HG03045 (cell line): Measurements from ENCODE around the gene EEFSEC.
"Not testable (repeated sequence)": the region's sequence is repeated elsewhere in the genome, so short reads cannot be mapped to it uniquely, and the experiment has no call there.

ENCODE experiments used
- ATAC-seq: cut with Tn5 transposase; IDR thresholded peaks from one replicate; pipeline ENCODE4 v1.9.1; 2021; ENCODE audit warnings: mild to moderate bottlenecking, moderate library complexity; ENCODE audit not compliant: unreplicated experiment

The EEFSEC gene

DNA sequence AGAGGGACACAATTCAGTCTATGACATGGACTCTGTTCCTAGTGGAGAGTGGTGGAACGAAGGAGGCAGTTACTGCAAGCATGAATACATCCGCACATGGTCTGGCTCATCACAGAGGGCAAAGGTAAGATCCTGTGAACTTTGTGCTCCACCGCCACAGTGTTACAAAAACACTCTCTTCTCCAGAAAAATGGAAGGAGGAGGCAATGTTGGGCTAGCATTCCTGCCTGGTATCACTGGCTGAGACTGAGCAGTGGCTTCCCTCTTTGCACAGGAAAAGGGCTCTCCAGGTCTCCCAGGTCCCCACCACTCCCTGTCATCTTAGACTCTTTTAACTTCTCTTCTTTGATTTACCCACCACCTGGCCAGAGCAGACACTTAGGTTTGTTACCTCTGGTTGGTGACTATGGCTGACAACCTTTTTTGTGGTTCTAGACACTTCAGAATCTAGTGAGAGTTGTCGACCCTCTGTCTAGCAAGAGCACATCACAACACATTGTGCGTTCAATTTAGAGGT lies 1.5 kb upstream of the EEFSEC start:
- ATAC-seq = no peak

DNA sequence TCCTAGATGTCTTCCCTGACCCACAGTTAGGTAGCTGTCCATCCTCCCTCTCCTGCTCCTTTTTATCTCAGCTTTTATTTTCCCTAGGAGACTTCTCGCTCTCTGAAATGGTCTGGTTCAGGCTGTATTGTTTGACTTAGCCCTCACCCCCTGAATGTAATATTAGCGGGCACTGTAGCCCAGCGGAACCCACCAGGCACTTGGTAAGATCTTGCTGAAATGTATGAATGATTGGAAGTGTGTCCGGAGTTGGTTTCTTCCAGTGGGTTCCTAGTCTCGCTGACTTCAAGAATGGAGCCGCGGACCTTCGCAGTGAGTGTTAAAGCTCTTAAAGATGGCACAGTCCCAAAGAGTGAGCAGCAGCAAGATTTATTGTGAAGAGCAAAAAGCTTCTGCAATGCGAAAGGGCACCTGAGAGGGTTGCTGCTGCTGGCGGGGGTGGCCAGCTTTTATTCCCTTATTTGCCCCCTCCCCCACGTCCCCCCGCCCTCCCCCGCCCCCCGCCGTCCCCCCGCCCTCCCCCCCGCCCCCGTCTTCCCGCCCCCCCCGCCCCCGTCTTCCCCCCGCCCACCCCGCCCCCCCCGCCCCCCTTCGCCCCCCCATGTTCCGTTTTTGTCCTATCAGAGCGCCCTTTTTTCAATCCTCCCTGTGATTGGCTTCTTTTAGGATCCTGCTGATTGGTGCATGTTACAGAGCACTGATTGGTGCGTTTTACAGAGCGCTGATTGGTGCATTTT lies 694 bp upstream of the EEFSEC start:
- no peak for ATAC-seq

DNA sequence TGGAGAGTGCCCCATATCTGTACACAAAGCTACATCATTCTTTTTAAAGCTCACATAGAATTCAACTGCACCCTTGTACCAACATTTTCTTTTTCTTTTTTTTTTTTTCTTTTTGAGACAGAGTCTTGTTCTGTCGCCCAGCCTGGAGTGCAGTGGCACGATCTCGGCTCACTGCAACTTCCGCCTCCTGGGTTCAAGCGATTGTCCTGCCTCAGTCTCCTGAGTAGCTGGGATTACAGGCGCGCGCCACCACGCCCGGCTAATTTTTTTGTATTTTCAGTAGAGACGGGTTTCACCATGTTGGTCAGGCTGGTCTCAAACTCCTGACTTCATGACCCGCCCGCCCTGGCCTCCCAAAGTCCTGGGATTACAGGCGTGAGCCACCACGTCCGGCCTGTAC lies 1.1 kb downstream of the EEFSEC start:
- ATAC-seq = not testable (repeated sequence)

GRCh38 chr3:128155616-128156360 lies 2.5 kb downstream of the EEFSEC start:
- ATAC-seq = no peak

DNA sequence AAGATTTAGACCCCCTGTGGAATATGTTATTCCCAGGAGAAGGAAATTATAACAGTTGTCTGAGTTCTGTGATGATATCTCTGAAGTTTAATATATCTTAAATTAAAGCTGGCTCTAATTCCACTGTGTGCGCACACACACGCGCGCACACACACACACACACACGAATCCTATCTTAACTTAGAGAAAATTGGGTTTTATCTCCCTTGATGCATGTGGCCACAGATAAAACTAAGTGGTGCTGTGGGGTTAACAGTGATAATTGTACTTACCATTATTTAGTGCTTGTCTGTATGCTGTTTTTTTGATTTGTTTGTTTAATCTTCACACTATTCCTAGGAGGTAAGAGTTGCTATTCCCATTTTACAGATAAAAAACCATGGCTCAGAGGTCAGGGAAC lies 7.4 kb downstream of the EEFSEC start:
- no peak for ATAC-seq

DNA sequence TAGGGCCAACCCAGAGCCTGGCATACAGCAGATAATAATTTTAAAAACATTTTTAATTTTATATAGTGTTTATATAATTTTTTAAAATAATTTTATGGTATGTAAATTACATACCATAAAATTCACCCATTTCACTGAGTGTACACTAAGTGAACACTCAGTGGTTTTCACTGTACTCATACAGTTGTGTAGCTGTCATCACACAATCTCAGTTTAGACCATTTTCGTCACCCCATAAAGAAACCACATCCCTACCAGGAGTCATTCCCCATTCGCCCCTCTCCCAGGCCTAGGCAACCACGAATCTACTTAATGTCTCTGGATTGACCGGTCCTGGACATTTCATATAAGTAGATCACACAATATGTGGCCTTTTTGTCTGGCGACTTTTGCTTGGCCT lies 10.2 kb downstream of the EEFSEC start:
- ATAC-seq = no peak

DNA sequence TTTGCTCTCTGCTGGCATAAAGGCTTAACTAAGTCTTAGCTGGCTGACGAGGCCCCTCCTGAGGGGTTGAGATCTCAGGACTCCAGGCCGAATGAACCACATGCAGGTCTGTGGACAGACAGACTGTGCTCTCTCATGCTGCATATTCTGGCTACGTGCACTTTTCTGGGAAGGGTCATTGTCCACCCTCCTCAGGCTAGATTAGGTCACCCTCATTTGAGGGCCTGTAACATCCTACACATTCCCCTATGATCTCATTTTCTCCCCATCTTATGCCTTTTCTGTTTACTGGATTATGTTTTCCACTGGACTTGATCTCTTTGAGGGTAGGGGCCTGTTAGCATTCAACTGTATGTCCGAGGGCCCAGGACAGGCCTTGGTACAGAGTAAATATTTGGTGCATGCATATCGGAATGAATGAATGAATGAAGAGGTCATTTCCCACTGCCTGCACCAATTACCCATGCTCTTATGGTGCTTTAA lies 13.7 kb downstream of the EEFSEC start:
- no peak for ATAC-seq

DNA sequence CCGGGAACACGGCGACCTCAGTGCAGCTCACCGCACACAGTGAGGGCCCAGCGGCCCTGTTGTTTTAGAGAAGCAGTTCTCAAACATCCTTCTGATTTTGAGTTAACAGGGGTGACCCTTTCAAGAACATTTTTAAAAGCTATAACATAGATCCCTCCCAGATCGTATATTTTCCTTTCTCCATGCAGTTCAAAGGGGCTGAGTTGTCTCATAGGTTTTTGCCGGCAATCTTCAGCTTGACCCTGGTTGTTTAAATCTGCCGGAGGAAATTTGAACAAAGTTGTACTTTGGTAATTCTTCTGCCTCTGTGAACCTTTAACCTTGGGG lies 14.3 kb downstream of the EEFSEC start:
- ATAC-seq = no peak

DNA sequence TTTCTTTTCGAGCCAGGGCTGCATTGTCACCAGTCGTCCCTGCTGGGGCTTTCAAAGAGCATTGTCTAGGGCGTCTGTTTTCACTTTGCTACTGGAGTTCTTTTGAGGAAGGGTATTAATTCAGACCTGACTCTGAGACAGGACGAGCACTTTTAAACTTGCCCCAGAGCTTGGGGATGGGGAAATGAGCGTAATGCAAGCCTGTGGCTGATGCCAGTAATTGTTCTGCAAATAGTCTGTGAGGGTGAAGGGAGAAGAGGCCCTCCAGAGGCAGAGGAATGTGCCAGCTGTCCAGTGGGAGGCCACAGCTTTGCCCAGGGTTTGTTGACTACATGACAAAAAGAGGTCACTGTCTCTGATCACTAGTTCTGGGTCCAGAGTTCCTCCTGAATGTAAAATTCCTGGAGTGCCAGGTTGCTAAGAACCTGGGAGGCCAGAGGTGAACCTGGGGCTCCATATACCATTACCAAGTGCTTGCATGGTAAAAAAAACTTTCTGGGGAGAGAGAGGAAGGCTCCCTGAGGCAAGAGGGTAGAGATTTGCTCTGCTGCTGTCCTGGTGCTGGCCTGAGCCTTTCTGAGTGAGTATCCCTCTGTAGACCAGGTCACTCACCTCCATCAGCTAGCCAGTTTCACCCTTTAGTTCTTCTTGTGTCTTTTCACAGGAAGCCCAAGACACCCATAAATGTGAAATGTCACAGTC lies 14.8 kb downstream of the EEFSEC start:
- no peak for ATAC-seq

GRCh38 chr3:128168836-128169235 lies 15.6 kb downstream of the EEFSEC start:
- ATAC-seq = no peak

GRCh38 chr3:128170866-128171516 lies 17.7 kb downstream of the EEFSEC start:
- no peak for ATAC-seq

DNA sequence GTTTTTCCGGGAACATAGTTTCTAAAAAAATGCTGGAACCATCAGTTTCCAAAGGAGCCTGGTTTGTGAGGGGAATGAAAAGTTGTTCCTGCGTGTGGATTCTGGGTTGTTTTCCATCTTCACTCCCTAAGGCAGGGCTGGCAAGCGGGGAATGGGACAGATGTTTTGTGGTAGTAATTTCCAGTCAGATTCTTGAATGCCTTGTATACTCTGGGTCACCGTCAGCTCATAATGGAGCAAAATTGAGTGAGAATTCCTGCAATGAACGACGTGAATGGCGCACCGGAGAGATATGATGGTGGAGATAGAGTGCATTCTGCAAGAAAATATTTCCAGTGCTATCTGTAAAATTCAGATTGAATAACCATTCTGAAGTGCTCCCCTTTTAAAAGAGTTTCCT lies 19.9 kb downstream of the EEFSEC start:
- no peak for ATAC-seq

DNA sequence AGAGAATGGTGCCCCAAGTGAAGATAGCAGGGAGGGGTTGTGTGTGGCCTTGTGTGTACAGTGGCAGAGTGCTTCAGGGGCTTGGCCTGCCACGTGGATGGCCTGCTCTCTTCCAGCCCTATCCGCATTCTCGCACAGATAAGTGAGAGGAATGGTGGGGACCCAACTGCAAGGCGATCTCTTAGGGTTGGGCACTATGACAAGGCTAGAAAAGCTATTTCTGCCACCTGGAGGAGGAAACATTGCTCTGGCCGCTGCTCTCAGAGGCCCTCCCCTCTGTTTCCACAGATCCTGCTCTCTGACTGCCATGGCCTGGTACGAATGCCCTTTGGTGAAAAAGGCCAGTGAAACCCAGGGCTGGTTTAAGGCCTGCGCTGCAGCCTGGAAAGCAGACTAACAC lies 20.6 kb downstream of the EEFSEC start:
- ATAC-seq = no peak

GRCh38 chr3:128174675-128175590 lies 21.7 kb downstream of the EEFSEC start:
- ATAC-seq = no peak

- no peak for ATAC-seq
These were observed 22.5 kb downstream of the EEFSEC start for GRCh38 chr3:128175768-128176167.

DNA sequence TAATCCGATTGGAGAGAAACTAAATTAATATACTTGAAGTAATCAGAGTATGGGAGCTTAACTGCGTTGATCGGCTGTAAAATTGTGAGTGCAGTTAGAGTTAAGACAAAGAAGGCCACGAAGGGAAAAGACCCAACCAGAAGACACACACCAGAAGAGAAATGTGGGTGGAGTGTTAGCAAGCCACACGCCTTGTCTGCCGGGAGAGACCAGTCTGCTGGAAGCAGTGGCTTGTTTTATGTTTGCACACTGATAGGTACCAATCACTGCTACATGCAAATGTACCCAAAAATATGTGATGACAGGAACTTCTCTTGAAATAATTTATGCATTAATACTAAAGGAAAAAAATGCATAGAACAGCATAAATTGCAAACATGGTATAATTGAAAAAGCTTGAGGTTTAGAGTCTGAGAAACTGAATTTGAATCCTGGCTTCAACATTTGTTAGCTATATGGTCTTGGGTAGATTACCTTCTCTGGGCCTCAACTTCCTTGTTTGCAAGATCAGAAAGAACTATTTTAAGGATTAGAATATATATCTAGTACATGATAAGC lies 23.1 kb downstream of the EEFSEC start:
- no peak for ATAC-seq

GRCh38 chr3:128177865-128178264 lies 24.6 kb downstream of the EEFSEC start:
- no peak for ATAC-seq

DNA sequence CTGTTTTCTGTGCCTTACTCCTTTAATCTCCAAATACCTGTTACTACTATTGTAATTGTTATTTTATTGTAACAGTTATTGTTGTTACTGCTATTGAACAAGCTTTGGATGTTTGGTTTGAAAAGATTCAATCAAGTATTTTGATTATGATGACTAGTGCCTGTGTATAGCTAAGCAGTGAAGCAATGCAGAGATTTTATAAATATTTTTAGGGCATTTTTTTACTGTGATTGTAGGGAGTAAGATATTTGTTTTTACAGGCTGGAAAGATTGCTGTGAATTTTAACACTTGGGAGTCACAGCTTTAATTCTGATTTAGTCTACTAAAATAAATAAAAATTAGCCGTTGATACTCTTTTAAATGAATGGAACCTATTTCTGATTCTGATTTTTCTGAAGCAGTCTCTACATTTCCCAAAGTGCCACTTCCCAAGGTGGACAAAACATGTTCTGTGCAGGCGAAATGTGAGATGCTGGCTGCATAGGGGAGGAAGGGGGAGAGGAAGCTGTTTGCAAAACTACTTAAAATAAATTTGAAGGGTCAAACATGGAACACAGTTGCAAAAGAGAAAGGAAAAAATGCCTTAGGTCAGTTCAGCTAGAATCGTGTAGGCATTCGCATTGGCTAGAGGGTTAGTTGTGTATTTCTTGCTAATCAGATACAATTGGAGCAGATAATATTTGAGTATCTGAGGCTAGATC lies 25.7 kb downstream of the EEFSEC start:
- no peak for ATAC-seq

GRCh38 chr3:128179484-128179819 lies 26.2 kb downstream of the EEFSEC start:
- no peak for ATAC-seq
